ENCODE results near the gene MOCOS.

Gene MOCOS

DNA sequence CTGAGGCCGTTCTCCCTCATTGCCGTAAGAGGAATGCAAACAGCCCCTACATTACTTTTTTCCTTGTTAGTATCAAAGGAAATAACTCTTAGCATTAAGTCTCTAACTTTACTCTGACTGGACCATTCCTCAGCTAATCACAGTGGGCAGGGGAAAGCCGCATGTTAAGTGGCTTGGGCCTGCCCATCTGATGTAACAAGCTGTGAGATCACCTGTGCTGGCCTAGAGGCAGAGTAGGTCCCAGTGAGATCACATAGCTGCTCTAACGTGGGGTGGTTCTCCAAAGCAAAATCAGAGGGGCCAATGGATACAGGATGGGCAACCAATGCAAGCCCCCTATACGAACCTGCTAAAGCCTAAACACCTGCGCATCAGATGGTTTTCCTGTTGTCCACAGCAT, 5.9 kb upstream of the MOCOS start:
- no peak for DNase-seq

DNA sequence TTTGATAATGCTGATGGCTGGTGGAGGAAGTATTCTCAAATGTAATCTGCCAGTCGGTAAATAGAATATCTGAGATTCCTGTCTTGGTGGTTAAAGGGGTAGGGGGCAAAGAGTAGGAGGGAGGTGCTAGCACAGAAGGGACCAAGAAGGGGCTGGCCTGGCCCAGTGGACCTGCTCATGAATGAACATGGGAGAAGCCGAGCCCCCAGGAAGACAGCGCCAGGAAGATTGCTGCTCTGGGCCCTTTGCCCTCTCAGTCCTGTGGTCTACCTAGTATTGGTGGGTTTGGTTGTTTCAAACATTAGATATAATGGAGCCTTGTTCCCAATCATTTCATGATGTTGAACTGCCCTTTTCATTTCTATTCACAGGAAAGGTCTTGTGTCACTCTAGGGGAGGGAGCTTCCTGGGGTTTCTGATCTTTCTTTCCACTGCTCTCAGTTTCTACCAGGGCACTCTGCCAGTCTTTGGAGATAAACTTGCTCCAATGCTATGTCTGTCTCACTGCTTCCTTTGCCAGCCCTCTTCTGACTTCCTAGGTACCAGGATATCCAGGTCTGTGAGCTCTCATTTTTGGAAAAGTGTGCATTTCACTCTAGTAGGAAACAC, 5.3 kb upstream of the MOCOS start:
- no peak for DNase-seq

DNA sequence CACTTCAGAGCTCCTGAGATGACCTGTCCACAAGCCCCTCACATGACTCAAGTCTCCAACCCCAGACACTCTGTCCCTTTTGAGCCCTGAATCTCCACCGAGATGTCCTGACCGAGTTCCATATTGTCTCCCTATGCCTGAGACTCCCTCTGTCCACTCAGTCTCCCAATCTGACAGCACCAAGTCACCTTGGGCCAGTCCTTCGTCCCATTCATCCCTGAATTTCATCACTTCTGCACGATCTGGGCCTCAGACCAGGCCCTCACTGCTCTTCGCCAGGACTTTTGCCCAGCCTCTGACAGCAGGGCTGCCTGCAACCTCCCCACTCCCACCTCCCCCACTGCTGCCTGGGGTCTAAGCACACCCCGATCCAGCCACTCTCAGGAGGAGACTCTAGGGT, 4.3 kb upstream of the MOCOS start:
- DNase-seq, result no peak

DNA sequence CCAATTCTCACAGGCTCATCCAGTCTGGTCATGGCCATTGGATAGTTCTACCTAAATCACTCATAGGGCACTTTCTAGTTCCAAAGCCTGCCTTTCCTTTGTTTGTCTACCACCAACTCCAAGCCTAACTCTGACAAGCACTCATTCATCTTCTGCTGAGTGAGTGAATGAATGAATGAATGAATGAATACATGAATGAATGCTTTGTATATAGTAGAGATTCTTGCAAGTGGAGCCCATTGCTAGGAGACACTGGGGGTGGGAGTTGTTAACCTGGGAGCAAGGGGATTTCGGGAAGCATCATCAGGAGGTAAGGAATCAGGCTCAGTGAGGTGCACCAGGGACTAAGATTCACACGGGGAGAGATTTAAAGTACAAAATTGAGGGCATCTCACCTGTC, 3.3 kb upstream of the MOCOS start:
- DNase-seq, result no peak

DNA sequence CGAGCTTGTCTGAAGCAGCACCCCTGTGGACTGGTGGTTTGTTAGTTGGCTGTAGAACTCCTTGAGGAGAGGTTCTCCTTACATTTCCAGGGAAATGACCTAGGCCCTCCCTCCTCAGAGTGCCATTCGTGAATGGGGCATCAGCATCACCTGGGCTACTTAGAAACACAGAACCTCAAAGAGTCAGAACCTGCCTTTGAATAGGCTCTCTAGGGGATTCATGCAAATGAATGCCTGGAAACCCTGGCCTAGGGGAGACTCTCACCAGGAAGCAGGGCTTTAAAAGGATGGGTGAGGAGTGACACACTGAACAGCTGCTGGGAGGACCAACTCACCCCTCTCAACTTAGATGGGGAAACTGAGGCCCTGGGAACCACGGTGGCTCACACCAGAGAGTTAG, 2.1 kb upstream of the MOCOS start:
- DNase-seq, result no peak

DNA sequence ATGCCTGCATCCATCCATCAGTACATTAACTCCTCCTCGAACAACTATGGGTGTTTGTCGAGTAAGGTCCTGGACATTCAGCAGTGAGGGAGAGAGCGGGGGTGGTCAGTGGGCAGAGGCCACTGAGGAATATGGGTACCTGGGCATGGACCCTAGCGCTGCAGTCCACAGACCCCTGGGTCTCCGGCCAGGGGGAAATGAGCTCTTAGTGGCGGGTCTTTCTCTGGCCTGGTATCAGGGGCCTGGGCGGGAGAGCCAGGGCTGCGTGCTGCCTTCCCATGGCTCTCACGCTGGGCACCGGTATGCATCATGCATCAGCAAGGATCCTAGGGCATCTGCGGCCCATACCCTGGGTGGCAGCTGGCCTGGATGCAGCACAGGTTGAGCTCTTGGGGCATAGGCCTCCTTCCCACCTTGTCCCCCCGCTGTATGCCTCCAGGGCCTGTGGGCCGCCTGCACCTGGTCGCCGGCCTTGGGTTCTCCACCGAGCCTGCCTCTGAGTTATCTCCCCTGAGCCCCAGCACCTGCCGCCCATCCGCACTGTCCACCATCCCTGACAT, 1.3 kb upstream of the MOCOS start:
- DNase-seq, result no peak

DNA sequence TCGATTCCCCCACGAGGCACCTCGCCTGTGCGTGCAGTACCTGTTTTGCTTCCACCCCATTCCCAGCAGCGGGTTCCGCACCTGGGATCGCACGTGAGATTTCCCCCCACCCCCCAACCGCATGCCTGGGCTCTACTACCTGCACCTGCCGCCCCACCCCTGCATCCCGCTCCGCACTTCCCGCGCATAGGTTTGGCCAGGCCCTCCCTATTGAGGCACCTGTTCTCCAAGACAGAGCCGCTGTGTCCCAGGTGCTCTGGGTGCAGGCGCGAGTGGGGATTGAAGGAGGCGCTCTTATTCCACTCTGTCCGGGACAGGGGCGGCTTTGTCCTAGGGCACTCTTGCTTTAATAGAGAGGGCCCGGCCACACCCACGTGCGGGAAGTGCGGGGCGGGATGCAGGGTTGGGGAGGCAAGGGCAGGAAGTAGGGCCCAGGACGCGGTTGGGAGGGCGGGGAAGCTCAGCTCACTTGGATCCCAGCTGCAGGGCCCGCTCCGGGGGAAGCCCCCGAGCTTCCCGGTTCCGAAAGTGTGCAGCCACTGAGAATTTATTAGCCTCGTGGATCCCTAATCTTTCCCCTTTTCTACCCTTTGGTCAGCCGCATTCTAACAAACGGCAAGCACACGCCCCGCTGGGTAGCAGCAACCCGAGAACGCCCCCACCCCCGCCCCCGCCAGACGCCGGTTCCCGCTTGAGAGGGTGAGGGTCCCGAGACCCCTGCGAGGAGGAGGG, 670 bp upstream of the MOCOS start:
- DNase-seq, result no peak

DNA sequence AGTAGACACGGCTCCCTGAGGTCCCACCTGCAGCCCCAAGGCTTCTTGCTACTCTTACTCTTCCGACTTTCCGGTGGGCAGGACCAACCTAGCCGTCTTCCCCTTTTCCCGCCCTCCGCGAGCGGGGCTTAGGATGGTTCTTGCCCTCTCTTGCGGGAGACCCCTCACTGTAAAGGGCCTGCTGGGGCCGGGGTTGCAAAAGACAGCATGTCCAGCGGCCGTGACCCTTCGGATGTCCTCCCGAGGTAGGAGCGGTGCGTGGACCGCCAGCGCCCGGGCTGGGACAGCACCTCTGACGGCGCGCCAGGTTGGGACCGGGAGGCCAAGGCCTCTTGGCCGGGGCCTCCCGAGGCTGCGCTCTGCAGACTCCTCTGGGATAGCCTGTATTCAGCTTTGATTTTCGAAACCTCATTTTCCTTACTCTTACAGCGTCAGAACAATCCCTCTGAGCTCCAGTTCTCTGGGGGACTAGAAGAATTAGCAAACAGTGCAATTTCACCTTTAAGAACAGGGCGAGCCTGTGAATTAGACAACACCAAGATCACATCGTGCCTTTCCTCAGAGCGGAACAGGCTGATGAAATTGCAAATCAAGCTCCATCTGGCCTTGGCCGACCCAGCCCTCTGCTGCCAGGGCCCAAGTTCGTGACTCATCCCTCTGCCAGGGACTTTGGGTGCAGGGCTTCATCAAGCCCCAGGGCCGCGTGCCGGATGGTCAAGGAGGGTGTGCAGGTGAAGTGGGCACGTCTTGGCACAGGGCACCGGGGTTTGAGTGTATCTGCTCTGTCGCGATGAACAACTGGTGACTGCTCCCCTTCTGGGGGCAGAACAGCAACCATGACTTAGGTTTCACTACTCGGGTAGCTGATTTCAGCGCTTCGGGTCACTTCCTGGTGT, 777 bp downstream of the MOCOS start:
- DNase-seq, result no peak

DNA sequence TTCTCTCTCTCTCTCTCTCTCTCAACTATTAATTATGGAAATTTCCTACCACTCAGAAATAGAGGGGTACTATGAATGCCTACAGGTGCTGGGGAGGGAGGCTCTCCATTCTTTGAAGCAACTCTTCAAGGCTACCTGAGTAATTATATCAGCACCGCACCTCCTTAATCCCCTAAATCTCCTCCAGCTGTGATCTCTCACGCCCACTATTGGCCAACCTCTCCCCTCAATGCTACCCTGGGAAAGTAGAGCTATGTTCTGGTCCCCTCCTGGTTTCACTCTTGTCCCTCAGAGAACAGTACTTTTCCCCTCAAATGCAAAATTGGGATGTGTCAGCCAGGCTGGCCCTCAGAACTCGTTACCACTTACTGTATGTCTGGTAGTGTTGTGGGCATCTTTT, 1.6 kb downstream of the MOCOS start:
- DNase-seq, result no peak

DNA sequence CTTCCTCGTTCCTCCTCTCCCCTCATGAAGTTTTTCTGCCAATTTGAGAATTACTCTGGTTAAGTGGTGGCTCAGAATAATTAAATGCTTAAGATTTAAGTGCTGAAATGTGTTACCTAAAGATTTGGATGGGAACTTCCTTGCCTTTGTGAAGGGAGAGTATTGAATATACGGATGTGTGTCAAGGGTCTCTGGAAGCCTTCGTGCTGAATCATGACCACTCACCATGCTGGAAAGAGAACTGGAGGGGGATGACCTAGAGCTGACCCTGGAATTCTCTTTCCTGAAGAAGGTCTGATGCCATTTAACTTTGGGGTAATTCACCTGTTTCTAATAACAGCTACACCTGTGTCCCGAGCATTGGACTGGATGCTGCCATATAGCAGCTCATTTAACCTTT, 2.2 kb downstream of the MOCOS start:
- DNase-seq, result no peak

DNA sequence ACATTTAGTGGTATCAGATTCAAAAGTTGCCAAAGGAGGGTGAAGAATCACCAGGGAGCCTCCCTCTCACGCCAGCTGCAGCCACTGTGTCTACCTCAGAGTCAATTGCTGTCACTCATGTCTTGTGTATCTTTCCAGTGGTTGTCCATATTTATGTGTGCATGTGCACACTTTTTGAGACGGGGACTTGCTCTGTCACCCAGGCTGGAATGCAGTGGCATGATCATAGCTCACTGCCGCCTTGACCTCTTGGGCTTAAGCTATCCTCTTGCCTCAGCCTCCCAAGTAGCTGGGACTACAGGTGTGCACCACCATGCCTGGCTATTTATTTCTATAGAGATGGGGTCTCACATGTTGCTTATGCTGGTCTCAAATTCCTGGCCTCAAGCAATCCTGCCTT, 4.0 kb downstream of the MOCOS start:
- no peak for DNase-seq

DNA sequence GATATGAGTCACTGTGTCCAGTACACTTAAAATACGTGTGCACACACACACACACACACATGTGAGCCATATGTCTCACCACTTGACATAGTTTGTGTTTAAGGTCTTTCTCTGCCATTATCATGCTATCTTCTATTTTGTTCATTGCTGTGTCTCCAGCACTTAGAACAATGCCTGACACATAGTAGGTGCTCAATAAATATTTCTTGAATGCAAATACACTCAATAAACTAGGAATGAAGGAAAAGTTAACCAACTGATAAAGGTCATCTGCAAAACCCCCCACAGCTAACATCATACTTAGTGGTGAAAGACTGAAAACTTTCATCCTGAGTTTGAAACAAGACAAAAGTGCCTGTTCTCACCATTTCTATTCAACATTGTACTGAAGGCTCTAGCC, 4.4 kb downstream of the MOCOS start:
- DNase-seq, result no peak

DNA sequence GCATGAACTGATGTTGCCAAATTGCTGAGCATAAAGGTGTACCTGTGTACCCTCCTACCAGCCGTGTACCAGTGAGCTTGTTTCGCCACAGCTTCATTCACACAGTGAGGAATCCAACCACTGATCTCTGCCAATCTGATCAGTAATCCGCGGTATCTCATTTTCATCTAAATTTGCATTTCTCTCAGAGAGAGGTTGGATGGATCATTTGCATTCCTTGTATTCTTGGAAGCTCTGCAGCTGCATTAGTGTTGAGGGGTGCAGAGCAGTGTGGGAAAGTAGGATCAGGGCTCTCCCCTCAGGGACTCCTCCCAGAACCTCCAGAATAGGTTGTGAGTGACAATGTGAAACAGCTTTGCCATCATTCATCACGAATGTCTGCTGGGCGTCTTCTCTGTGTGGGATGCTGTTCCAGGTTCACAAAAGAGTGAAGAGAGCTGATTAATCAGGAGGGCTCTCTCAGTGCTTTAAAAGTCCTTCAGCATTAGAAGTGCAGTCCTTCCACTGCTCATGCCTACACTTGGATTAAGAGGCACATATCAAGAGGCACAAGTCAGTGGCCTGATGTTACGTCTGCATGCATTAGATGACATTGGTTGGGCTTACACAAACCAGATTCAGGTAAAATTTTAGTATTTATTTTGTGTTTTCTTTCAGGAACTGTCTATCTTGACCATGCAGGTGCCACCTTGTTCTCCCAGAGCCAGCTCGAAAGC, 7.5 kb downstream of the MOCOS start:
- DNase-seq, result no peak

DNA sequence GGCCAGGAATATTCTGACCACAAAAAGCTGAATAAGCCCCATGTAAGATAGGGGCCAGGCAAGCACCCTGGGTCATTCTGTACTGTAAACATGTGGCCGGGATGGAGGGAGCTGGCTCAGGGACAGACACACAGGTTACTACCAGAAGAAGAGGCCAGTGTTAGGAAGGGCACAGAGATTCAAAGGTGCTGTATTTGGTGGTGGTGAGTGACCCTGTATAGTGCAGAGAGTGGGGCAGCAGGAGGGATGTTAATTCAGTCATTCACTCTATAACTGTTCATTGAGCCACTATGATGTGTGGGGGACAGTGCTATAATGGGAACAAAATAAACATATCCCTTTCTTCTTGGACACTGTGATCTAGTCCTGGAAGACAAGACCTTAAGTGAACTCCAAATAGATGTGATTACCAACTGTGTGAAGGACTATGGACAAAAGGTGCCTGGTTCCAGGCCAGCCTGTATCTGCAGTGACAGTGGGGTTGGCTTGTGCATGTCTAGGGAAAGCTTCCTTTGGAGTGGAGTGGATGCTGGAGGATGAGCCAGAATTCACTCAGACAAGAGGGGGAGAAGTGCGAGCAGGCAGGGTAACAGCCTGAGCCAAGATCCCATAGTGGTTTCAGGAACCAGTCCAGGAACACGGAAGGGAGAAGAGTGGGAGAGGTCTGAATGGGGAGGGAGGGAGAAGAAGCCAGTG, 8.3 kb downstream of the MOCOS start:
- DNase-seq, result no peak

DNA sequence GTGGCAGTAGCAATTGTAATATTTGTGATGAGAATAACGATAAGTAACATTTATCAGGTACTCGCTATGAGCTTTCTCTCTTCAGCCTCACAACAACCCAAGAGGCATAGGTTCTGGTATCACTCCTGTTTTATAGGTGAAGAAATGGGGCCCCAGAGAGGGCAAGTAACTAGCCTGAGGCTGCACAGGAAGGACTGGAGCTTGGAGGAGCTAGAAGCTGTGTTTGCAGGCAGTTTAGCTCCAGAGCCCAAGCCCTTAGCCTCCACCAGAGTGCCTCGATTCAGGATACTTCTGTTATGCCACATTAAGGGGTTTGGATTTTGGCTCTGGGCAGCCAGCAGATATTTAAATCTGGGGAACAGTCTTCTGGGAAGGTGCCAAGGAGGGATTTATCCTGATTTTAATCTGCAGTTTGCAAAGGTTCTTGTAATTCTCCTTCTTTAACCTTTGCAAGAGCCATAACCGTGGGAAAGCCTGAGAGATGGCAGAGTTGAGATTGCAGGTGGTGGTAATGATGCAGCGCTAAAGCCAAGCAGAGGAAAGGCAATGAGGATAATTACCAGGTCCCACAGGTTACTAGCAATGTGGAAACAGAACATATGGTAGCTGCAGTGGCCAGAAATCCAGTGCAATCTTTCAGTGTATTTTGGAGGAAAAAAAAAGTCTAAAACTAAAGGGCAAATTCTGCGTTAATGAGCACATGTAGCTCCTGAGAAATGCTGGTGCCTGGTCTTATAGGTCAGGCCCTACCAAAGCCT, 9.1 kb downstream of the MOCOS start:
- no peak for DNase-seq

DNA sequence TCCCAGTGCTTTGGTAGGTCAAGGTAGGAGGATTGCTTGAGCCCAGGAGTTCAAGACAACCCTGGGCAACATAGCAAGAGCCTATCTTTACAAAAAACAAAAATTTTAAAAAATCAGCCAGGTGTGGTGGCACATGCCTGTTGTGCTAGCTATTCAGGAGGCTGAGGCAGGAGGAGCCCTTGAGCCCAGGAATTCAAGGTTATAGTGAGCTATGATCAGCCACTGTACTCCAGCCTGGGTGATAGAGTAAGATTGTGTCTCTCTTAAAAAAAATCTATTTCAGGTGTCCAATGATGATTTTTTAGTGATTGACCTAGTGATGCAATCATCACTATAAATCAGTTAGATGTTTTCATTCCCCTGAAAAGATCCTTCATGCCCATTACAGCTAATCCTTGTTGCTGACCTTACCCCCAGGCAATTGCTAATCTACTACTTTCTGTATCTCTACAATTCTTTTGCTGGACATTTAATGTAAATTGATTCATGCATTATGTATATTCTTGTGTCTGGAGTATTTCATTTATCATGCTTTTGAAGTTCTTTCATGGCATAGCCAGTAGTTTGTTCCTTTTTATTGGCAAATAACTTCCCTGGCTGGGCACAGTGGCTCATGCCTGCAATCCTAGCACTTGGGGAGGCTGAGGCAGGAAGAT, 10.3 kb downstream of the MOCOS start:
- DNase-seq, result no peak

DNA sequence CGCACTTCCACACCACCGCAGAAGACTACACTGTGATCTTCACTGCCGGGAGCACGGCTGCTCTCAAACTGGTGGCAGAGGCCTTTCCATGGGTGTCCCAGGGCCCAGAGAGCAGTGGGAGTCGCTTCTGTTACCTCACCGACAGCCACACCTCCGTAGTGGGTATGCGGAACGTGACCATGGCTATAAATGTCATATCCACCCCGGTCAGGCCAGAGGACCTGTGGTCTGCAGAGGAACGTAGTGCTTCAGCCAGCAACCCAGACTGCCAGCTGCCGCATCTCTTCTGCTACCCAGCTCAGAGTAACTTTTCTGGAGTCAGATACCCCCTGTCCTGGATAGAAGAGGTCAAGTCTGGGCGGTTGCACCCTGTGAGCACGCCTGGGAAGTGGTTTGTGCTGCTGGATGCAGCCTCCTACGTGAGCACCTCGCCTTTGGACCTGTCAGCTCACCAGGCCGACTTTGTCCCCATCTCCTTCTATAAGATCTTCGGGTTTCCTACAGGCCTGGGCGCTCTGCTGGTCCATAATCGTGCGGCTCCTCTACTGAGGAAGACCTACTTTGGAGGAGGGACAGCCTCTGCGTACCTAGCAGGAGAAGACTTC, 12.5 kb downstream of the MOCOS start:
- DNase-seq, result no peak

DNA sequence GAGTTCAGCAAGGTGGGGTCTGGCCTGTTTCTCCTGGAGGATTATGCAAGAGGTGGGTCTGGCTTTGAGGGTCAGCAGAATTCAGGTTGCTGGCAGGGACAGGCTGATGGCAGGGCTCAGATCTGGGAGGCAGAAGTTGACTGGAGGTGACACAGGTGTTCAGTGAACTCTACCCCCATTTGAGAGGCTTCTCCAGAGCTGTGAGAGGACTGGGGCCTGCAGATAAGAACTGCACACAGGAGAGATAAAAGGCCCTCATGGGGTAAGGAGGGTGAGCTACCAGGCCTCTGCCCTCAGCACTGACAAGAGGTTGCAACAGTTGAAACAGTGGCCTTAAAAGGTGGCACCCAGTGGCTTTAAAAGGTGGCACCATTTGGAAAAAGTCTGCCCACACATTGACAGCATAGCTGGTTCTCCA, 13.1 kb downstream of the MOCOS start:
- no peak for DNase-seq

DNA sequence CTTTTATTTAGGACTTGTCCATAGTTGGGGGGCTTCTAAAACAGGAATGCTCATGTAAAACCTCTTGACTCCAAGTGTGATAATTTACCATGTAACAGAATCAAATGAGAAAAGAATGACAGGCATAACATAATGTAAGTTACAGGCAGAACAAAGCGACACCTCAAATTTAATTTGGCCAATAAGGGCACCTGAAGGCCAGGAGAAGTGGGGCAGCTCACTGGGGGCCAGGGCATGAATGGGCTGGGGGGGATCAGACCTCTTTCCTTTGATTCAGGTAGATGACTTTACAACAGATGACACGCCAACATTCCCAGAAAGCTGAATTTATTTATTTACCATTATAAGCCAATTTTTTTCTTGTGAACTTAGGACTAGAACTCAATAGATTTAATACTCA, 14.5 kb downstream of the MOCOS start:
- no peak for DNase-seq

DNA sequence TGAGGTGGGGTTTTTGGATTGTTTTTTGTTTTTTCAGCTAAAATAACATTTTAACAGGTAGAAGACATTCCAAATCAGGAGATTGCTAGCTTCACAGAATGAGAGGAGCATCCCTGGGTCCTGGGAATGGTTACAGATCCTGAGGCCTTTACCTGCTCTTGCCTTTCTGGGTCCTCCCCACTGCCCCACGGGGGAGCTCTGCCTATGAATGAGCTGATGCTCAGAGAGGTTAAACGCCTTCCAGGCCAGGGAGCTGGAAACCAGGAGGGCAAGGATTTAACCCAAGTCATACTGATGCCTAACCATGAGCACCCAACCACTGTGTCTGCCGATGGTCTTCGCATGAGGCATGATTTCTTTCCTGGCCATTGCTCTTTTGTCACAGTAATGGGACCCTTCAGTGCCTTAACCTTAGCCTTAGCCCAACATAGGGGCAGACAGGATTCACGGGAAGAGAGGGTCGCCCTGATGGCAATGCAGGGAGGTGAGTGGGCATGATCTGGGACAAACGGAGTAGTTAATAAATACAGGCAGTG, 16.1 kb downstream of the MOCOS start:
- DNase-seq, result no peak

Measured in activated CD4-positive, alpha-beta T cell treated with anti-CD3 and anti-CD28 coated beads, Interleukin-2, amount 50 U/mL, for 16 hours (primary cell).